ENCODE measurements around the gene TLR3. TPM values are rescaled to one million over a fixed set of nuclear protein-coding genes. Genes with fewer than 3 reads are reported as not detected.
"Not testable (repeated sequence)": the region's sequence is repeated elsewhere in the genome, so short reads cannot be mapped to it uniquely, and the experiment has no call there.

Gene TLR3
- total RNA-seq, 4 donors from 2014 or later = 0.47 to 2.5 (median 1.4) TPM

DNA sequence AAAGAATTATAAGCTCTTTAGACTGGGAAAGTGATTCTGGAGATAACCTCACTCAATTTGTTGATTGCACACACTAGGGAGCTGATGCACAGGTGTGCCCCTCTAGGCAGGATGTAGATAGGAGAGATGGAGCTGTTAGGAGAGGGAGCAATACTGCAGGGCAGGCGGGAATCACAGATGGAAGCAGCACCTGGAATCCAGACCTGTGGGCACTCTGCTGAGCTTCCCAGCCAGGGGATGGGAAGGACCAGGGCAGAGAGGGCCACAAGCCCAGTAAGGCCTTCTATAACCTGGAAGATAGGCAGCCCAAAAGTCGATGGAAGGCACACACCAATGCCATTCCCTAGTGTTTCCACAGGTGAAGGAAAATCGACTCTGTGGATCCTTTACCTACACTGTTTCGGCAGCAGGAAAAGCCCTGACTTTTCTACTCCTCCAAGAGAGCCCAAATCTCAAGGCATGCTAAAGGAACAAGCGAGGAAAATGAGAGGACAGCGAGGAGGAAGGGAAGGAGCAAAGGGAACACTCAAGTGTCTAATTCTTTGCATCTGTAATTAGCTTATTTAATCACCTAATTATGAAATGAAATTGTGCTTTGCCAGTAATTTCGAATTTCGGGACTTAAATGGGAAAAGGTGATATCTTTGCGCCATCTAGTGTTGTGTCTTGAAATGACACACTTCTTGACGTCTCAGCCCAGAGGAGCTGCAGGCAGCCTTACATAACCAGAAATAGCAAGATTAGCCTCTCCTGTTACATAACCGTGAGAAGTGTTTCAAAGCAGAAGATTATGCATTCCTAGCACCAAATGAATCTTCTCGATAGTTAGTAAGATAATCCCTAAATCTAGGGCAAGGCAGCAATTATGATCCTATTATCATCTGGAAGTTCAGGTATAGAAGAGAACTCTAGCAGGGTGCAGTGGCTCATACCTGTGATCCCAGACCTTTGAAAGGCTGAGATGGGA lies 31.0 kb upstream of the TLR3 start:
- in situ Hi-C loops (cut with MboI; ENCODE audit: low sequenced_read_pairs in 4 of 4) (loop anchor here in 3 of 4 donors (5.0 to 25.0 kb wide), 3 partner anchors 393 to 576 kb away; partner anchors contain the start of gene CCDC110 (in 2 of the 3)), intact Hi-C loops (cut with DNase I; ENCODE audit: low total_unique reads) (loop anchor here (1.0 kb wide), 1 partner anchor 397 kb away; no protein-coding TSS in a partner anchor)
- no peaks in the 10 kb centered on the region for H3K9me3 ChIP-seq
- ATAC-seq (peak; percentile 72), DNase-seq (no peak)
- no peaks in the 10 kb centered on the region for H3K4me1 ChIP-seq
- no peak overlapping the region for H3K27ac ChIP-seq
- H3K27me3 ChIP-seq = no peaks in the 10 kb centered on the region
- no peaks in the 10 kb centered on the region for H3K36me3 ChIP-seq
- TF ChIP-seq POLR2A (IDR thresholded peaks at IDR 0.05) = no peak
- TF ChIP-seq, protein P1, sequence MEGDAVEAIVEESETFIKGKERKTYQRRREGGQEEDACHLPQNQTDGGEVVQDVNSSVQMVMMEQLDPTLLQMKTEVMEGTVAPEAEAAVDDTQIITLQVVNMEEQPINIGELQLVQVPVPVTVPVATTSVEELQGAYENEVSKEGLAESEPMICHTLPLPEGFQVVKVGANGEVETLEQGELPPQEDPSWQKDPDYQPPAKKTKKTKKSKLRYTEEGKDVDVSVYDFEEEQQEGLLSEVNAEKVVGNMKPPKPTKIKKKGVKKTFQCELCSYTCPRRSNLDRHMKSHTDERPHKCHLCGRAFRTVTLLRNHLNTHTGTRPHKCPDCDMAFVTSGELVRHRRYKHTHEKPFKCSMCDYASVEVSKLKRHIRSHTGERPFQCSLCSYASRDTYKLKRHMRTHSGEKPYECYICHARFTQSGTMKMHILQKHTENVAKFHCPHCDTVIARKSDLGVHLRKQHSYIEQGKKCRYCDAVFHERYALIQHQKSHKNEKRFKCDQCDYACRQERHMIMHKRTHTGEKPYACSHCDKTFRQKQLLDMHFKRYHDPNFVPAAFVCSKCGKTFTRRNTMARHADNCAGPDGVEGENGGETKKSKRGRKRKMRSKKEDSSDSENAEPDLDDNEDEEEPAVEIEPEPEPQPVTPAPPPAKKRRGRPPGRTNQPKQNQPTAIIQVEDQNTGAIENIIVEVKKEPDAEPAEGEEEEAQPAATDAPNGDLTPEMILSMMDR (IDR thresholded peaks at IDR 0.05 in 4 of 5, conservative IDR thresholded peaks at IDR 0.05 in 1 of 5) = peak; percentile 59 to 79 (median 76)
- H3K4me3 ChIP-seq = no peak overlapping the region

DNA sequence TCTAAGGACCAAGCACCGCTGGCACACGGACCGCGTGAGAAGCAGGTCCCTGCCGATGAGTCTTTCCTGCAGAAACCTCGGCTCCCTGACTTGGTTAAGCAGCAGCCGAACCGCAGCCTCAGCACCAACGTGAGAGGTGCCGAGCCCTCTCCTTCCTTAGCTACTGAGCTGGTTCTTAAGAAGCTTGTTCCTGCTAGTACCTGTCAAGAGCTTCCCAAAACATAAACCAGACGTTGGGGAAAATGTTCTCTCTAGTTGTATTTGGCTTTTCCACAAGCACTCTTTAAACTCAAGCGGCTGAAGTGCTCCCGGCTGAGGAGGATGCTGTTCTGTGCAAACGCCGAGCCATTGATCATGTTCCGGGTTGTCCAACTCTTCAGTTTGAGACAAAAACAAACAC lies 29.3 kb upstream of the TLR3 start:
- ATAC-seq = no peak
- intact Hi-C loops (cut with DNase I; ENCODE audit: low total_unique reads) = no loop called here
- H3K9me3 ChIP-seq = no peaks in the 10 kb centered on the region

DNA sequence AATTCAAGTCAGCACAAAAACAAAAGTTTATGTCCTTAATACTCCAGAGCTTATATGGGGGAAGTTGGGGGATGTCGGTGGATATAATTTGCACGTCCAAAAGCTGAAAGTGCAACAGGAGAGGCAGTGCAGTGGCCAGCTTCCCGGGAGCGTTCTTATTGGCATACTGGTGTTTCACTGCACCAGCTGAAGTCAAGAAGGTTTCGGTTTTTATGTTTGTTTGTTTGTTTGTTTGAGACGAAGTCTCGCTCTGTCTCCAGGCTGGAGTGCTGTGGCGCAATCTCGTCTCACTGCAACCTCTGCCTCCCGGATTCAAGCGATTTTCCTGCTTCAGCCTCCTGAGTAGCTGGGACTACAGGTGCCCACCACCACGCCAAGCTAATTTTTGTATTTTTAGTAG lies 28.6 kb upstream of the TLR3 start:
- in situ Hi-C loops (cut with MboI; ENCODE audit: low sequenced_read_pairs in 4 of 4) = loop anchor here in 2 of 4 donors (25.0 kb wide), 1 partner anchor 578 kb away; the partner anchor contains the start of gene CCDC110 (in 2 of the 2)
- TF ChIP-seq, protein P1 (IDR thresholded peaks at IDR 0.05 in 4 of 5, conservative IDR thresholded peaks at IDR 0.05 in 1 of 5) = no peak
- TF ChIP-seq POLR2A (IDR thresholded peaks at IDR 0.05) = no peak
- Histone ChIP-seq H3K4me1 (no peaks in the 10 kb centered on the region), H3K4me3 (no peak overlapping the region), H3K27ac (no peak overlapping the region), H3K9me3 (no peaks in the 10 kb centered on the region), H3K27me3 (no peaks in the 10 kb centered on the region), H3K36me3 (no peaks in the 10 kb centered on the region)
- ATAC-seq = no peak
- intact Hi-C loops (cut with DNase I; ENCODE audit: low total_unique reads) = no loop called here
- DNase-seq = no peak

More for the DNA sequence above, 29.3 kb upstream of the TLR3 start:
- in situ Hi-C loops (cut with MboI; ENCODE audit: low sequenced_read_pairs in 4 of 4) = loop anchor here in 3 of 4 donors (5.0 to 25.0 kb wide), 3 partner anchors 395 to 577 kb away; partner anchors contain the start of gene CCDC110 (in 2 of the 3)
- TF ChIP-seq, protein P1 (IDR thresholded peaks at IDR 0.05 in 4 of 5, conservative IDR thresholded peaks at IDR 0.05 in 1 of 5) = no peak
- TF ChIP-seq POLR2A (IDR thresholded peaks at IDR 0.05) = no peak
- DNase-seq = no peak
- Histone ChIP-seq H3K36me3 (no peaks in the 10 kb centered on the region), H3K27ac (no peak overlapping the region), H3K4me1 (no peaks in the 10 kb centered on the region), H3K27me3 (no peaks in the 10 kb centered on the region), H3K4me3 (no peak overlapping the region)

DNA sequence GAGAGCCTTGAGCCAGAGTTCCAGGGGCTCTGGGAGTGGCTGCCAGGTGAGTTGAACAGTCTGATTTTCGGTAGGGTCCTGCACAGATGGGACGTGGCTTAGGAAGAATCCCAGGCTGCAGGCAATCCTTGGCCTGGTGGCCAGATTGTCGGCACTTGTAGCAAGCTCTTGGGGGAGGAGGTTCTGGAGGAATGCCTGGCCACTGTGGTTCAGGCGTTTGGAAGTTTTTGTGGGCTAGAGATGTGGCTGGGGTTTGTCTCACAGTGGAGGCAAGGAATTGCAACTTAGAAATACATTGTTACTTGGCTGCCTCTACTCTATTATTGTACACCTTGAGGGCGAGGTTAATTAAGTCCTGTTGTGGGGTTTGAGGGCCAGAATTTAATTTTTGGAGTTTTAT lies 21.5 kb upstream of the TLR3 start:
- in situ Hi-C loops (cut with MboI; ENCODE audit: low sequenced_read_pairs in 4 of 4) = loop anchor here in 2 of 4 donors (25.0 kb wide), 1 partner anchor 585 kb away; the partner anchor contains the start of gene CCDC110 (in 2 of the 2)

DNA sequence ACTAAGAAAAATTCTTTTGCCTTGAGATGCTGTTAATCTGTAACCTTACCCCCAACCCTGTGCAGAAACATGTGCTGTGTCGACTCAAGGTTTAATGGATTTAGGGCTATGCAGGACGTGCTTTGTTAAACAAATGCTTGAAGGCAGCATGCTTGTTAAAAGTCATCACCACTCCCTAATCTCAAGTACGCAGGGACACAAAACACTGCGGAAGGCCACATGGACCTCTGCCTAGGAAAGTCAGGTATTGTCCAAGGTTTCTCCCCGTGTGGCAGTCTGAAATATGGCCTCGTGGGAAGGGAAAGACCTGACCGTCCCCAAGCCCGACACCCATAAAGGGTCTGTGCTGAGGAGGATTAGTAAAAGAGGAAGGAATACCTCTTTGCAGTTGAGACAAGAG lies 18.8 kb upstream of the TLR3 start:
- H3K36me3 ChIP-seq; ATAC-seq; H3K27ac ChIP-seq; intact Hi-C loops (cut with DNase I; ENCODE audit: low total_unique reads); H3K27me3 ChIP-seq; in situ Hi-C loops (cut with MboI; ENCODE audit: low sequenced_read_pairs in 4 of 4); DNase-seq; H3K4me3 ChIP-seq; H3K4me1 ChIP-seq; H3K9me3 ChIP-seq: not testable (repeated sequence)

More for the DNA sequence above, 21.5 kb upstream of the TLR3 start:
- ATAC-seq; H3K27me3 ChIP-seq; H3K4me1 ChIP-seq; H3K27ac ChIP-seq; DNase-seq; H3K9me3 ChIP-seq; intact Hi-C loops (cut with DNase I; ENCODE audit: low total_unique reads); H3K4me3 ChIP-seq; H3K36me3 ChIP-seq: not testable (repeated sequence)

Measured in gastrocnemius medialis (tissue), 4 donors.